Suprapubic skin (tissue), 4 donors: ENCODE results near the gene KNDC1. TPM values are rescaled to one million over a fixed set of nuclear protein-coding genes. Genes with fewer than 3 reads are reported as not detected.

ENCODE experiments used
- DNase-seq, 2 donors: peaks; one replicate each; pipeline ENCODE4 v3.0.0-alpha.2; 2019; ENCODE audit warnings: low spot score in 2 of 2
- H3K27ac ChIP-seq: fragments of 200-600 bp; sonication (generic); one replicate; pipeline ENCODE4 v1.5.1; 2019
- H3K27me3 ChIP-seq: fragments of 200-600 bp; sonication (generic); one replicate; pipeline ENCODE4 v1.5.1; 2019
- H3K36me3 ChIP-seq: fragments of 200-600 bp; sonication (generic); one replicate; pipeline ENCODE4 v1.5.1; 2019
- H3K4me1 ChIP-seq: fragments of 200-600 bp; sonication (generic); one replicate; pipeline ENCODE4 v1.5.1; 2019
- H3K4me3 ChIP-seq: fragments of 200-600 bp; sonication (generic); one replicate; pipeline ENCODE4 v1.5.1; 2019; ENCODE audit warnings: mild to moderate bottlenecking
- H3K9me3 ChIP-seq: fragments of 200-600 bp; sonication (generic); one replicate; pipeline ENCODE4 v1.5.1; 2019
- CTCF ChIP-seq, 2 donors: fragments of 200-600 bp in 1 of 2; fragments of 450-650 bp in 1 of 2; sonication (generic) in 1 of 2; IDR thresholded peaks; one replicate each; pipeline ENCODE4 v1.5.1; 2016 to 2019; ENCODE audit warnings: antibody characterized with exemption in 2 of 2, mild to moderate bottlenecking in 1 of 2, moderate library complexity in 1 of 2
- EP300 ChIP-seq: sonication (generic); formaldehyde crosslinking; IDR thresholded peaks from one replicate; pipeline ENCODE4 v1.6.1; 2017; ENCODE audit warnings: antibody characterized with exemption
- POLR2A ChIP-seq, 2 donors: fragments of 450-650 bp; IDR thresholded peaks; one replicate each; pipeline ENCODE4 v1.6.1; 2017; ENCODE audit warnings: antibody characterized with exemption in 2 of 2, mild to moderate bottlenecking in 2 of 2, moderate library complexity in 2 of 2
- POLR2AphosphoS5 ChIP-seq, 3 donors: sonication (generic); formaldehyde crosslinking; IDR thresholded peaks; one replicate each; pipeline ENCODE4 v1.6.1; 2017; ENCODE audit warnings: antibody characterized with exemption in 3 of 3
- WGBS: methylation state at CpG from one replicate; pipeline ENCODE4 v1.1.5; 2018; 5-methylcytosine and 5-hydroxymethylcytosine counted together
- total RNA-seq, 4 donors: library from RNA; depleted of rRNA; stranded (reverse); fragments of >200 nt; gene quantifications; one replicate each; pipeline ENCODE4 v1.1.0, GENCODE V29; 2016

Gene KNDC1
- total RNA-seq, 4 donors from 2014 or later, result 0.08 to 2.5 (median 0.58) TPM

GRCh38 chr10:133116455-133116854, 43.6 kb upstream of the KNDC1 start:
- H3K27ac ChIP-seq, result no peak overlapping the region
- H3K4me1 ChIP-seq, result no peaks in the 10 kb centered on the region
- H3K4me3 ChIP-seq, result no peak overlapping the region
- H3K9me3 ChIP-seq, result peaks cover 5% of the 10 kb centered on the region
- no peak for TF ChIP-seq CTCF (IDR thresholded peaks at IDR 0.05)
- no peak for TF ChIP-seq POLR2AphosphoS5 (IDR thresholded peaks at IDR 0.05)
- no peak for TF ChIP-seq POLR2A (IDR thresholded peaks at IDR 0.05)
- no peak for TF ChIP-seq EP300
- H3K36me3 ChIP-seq, result no peaks in the 10 kb centered on the region
- 59% methylated on average over 12 of the region's 14 CpGs for WGBS
- H3K27me3 ChIP-seq, result peaks cover 23% of the 10 kb centered on the region
- no peak for DNase-seq

GRCh38 chr10:133117036-133117687, 42.9 kb upstream of the KNDC1 start:
- peaks cover 5% of the 10 kb centered on the region for H3K9me3 ChIP-seq
- DNase-seq, result no peak
- H3K27me3 ChIP-seq, result peaks cover 23% of the 10 kb centered on the region
- H3K27ac ChIP-seq, result no peak overlapping the region
- H3K4me1 ChIP-seq, result no peaks in the 10 kb centered on the region
- WGBS, result 85% methylated on average over 6 of the region's 21 CpGs
- no peak for TF ChIP-seq CTCF (IDR thresholded peaks at IDR 0.05)
- TF ChIP-seq POLR2A (IDR thresholded peaks at IDR 0.05), result no peak
- no peak for TF ChIP-seq EP300
- no peak for TF ChIP-seq POLR2AphosphoS5 (IDR thresholded peaks at IDR 0.05)
- H3K36me3 ChIP-seq, result no peaks in the 10 kb centered on the region
- no peak overlapping the region for H3K4me3 ChIP-seq

GRCh38 chr10:133117688-133118071, 42.3 kb upstream of the KNDC1 start:
- 0% methylated on average over 1 of the region's 8 CpGs for WGBS
- Histone ChIP-seq H3K27ac (no peak overlapping the region), H3K9me3 (peaks cover 5% of the 10 kb centered on the region), H3K36me3 (no peaks in the 10 kb centered on the region), H3K4me3 (no peak overlapping the region), H3K27me3 (peaks cover 24% of the 10 kb centered on the region), H3K4me1 (no peaks in the 10 kb centered on the region)
- TF ChIP-seq POLR2A (IDR thresholded peaks at IDR 0.05) (no peak), EP300 (no peak), POLR2AphosphoS5 (IDR thresholded peaks at IDR 0.05) (no peak), CTCF (IDR thresholded peaks at IDR 0.05) (no peak)
- DNase-seq, result no peak

- Histone ChIP-seq H3K27ac (no peak overlapping the region), H3K9me3 (peaks cover 5% of the 10 kb centered on the region), H3K27me3 (peaks cover 45% of the 10 kb centered on the region), H3K36me3 (no peaks in the 10 kb centered on the region), H3K4me1 (no peaks in the 10 kb centered on the region), H3K4me3 (no peak overlapping the region)
- TF ChIP-seq POLR2A (IDR thresholded peaks at IDR 0.05) (no peak), POLR2AphosphoS5 (IDR thresholded peaks at IDR 0.05) (no peak), CTCF (IDR thresholded peaks at IDR 0.05) (no peak), EP300 (no peak)
- no peak for DNase-seq
- WGBS, result 81% methylated on average over 8 of the region's 8 CpGs
Measured at GRCh38 chr10:133121479-133121878, 38.5 kb upstream of the KNDC1 start.

GRCh38 chr10:133122171-133122935, 37.7 kb upstream of the KNDC1 start:
- Histone ChIP-seq H3K27ac (no peak overlapping the region), H3K9me3 (peaks cover 5% of the 10 kb centered on the region), H3K4me3 (no peak overlapping the region), H3K36me3 (no peaks in the 10 kb centered on the region), H3K4me1 (no peaks in the 10 kb centered on the region), H3K27me3 (peaks cover 48% of the 10 kb centered on the region)
- no peak for DNase-seq
- no peak for TF ChIP-seq CTCF (IDR thresholded peaks at IDR 0.05)
- no peak for TF ChIP-seq POLR2A (IDR thresholded peaks at IDR 0.05)
- TF ChIP-seq EP300, result no peak
- no peak for TF ChIP-seq POLR2AphosphoS5 (IDR thresholded peaks at IDR 0.05)
- WGBS, result 72% methylated on average over 32 of the region's 33 CpGs
